H1 (cell line): ENCODE data around the gene EVI5. TPM values are rescaled to one million over a fixed set of nuclear protein-coding genes. Genes with fewer than 3 reads are reported as not detected.
A peak's percentile ranks its signal among the peaks of the same experiment; 100 is the strongest.

Source experiments
- CEBPB ChIP-seq: IDR thresholded peaks from 2 replicates; pipeline ENCODE4 v1.6.1; 2012; ENCODE audit warnings: low read depth, low read length
- polyA plus RNA-seq, 7 experiments: library from polyadenylated mRNA; depleted of rRNA in 3 of 7; stranded (reverse) in 5 of 7; unstranded in 2 of 7; fragments of >200 nt in 5 of 7; fragments of 200-250 nt in 2 of 7; gene quantifications; 1 replicate in 5 of 7; 2 replicates in 1 of 7; 4 replicates in 1 of 7; pipeline versions ENCODE4 v1.2.1 to v1.2.3, GENCODE V29; 2011 to 2013; ENCODE audit warnings: missing spikeins in 2 of 7, mixed read lengths in 2 of 7
- total RNA-seq: library from RNA; stranded (reverse); fragmentation: NEBNext Ultra II Directional; extraction: Animal tissue kit (Norgen Biotek cat#: 25700); gene quantifications from 2 replicates; pipeline ENCODE4 v1.2.1, GENCODE V29; 2021
- TF ChIP-seq, protein P1 (sequence below): fragments of 300-600 bp; sonication (generic); IDR thresholded peaks from 2 replicates; pipeline ENCODE4 v1.7.1; 2012; ENCODE audit warnings: low read length, moderate library complexity, mild to moderate bottlenecking, inconsistent platforms; ENCODE audit not compliant: insufficient replicate concordance

EVI5 gene
- total and polyA plus RNA-seq, 2 of the 8 experiments (the other 6 are each of a cell fraction or from before 2014, with no cell fraction given): 1.7 to 13.7 TPM

DNA sequence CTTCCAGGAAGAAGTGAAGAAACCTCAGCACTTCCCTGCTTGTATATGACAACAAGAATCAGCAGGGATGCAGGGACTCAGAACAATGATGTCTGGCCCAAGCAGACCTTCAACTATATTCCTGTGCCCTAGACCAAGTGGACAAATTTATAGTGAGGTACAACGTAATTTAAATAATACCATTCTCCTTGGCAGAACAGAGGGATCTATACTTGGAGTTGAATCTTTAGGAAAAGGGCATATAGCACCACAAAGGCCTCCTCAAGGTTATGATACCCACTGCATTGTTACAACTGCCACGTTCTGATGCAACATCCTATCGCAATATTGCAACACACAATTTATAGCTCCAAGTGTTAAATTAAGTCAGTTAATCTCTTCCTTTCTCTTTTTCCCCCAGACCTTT is 269.1 kb downstream of the EVI5 start (continued):
- TF ChIP-seq, protein P1, sequence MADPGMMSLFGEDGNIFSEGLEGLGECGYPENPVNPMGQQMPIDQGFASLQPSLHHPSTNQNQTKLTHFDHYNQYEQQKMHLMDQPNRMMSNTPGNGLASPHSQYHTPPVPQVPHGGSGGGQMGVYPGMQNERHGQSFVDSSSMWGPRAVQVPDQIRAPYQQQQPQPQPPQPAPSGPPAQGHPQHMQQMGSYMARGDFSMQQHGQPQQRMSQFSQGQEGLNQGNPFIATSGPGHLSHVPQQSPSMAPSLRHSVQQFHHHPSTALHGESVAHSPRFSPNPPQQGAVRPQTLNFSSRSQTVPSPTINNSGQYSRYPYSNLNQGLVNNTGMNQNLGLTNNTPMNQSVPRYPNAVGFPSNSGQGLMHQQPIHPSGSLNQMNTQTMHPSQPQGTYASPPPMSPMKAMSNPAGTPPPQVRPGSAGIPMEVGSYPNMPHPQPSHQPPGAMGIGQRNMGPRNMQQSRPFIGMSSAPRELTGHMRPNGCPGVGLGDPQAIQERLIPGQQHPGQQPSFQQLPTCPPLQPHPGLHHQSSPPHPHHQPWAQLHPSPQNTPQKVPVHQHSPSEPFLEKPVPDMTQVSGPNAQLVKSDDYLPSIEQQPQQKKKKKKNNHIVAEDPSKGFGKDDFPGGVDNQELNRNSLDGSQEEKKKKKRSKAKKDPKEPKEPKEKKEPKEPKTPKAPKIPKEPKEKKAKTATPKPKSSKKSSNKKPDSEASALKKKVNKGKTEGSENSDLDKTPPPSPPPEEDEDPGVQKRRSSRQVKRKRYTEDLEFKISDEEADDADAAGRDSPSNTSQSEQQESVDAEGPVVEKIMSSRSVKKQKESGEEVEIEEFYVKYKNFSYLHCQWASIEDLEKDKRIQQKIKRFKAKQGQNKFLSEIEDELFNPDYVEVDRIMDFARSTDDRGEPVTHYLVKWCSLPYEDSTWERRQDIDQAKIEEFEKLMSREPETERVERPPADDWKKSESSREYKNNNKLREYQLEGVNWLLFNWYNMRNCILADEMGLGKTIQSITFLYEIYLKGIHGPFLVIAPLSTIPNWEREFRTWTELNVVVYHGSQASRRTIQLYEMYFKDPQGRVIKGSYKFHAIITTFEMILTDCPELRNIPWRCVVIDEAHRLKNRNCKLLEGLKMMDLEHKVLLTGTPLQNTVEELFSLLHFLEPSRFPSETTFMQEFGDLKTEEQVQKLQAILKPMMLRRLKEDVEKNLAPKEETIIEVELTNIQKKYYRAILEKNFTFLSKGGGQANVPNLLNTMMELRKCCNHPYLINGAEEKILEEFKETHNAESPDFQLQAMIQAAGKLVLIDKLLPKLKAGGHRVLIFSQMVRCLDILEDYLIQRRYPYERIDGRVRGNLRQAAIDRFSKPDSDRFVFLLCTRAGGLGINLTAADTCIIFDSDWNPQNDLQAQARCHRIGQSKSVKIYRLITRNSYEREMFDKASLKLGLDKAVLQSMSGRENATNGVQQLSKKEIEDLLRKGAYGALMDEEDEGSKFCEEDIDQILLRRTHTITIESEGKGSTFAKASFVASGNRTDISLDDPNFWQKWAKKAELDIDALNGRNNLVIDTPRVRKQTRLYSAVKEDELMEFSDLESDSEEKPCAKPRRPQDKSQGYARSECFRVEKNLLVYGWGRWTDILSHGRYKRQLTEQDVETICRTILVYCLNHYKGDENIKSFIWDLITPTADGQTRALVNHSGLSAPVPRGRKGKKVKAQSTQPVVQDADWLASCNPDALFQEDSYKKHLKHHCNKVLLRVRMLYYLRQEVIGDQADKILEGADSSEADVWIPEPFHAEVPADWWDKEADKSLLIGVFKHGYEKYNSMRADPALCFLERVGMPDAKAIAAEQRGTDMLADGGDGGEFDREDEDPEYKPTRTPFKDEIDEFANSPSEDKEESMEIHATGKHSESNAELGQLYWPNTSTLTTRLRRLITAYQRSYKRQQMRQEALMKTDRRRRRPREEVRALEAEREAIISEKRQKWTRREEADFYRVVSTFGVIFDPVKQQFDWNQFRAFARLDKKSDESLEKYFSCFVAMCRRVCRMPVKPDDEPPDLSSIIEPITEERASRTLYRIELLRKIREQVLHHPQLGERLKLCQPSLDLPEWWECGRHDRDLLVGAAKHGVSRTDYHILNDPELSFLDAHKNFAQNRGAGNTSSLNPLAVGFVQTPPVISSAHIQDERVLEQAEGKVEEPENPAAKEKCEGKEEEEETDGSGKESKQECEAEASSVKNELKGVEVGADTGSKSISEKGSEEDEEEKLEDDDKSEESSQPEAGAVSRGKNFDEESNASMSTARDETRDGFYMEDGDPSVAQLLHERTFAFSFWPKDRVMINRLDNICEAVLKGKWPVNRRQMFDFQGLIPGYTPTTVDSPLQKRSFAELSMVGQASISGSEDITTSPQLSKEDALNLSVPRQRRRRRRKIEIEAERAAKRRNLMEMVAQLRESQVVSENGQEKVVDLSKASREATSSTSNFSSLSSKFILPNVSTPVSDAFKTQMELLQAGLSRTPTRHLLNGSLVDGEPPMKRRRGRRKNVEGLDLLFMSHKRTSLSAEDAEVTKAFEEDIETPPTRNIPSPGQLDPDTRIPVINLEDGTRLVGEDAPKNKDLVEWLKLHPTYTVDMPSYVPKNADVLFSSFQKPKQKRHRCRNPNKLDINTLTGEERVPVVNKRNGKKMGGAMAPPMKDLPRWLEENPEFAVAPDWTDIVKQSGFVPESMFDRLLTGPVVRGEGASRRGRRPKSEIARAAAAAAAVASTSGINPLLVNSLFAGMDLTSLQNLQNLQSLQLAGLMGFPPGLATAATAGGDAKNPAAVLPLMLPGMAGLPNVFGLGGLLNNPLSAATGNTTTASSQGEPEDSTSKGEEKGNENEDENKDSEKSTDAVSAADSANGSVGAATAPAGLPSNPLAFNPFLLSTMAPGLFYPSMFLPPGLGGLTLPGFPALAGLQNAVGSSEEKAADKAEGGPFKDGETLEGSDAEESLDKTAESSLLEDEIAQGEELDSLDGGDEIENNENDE: no peak
- peak; percentile 74; the same call in 1 of the 2 replicates for TF ChIP-seq CEBPB
